Activated CD8-positive, alpha-beta memory T cell treated with anti-CD3 and anti-CD28 coated beads, Interleukin-2, amount 50 U/mL, for 1 hour (primary cell): ENCODE measurements around the gene RIMBP2.

Experiments used
- DNase-seq: peaks from one replicate; pipeline ENCODE4 v3.0.0-alpha.2; 2020; ENCODE audit errors: extremely low read depth

Gene RIMBP2

GRCh38 chr12:130683811-130684210 lies 32.3 kb downstream of the RIMBP2 start:
- DNase-seq = no peak

DNA sequence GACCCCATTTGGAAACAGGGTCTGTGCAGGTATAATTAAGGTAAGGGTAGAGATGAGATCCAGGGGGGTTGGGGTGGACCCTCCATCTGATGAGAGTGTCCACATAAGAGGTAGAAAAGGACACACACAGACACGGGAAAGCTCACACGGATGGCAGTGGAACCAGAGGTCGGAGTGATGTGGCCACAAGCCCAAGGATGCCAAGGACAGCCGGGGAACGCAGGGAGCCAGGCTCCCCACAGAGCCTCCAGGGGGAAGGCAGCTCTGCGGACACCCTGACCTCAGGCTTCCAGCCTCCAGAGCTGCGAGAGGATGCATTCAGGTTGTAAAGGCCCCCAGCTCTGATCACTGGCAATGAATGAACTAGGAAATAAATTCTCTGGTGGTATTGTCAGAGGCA lies 33.0 kb downstream of the RIMBP2 start:
- DNase-seq = no peak

DNA sequence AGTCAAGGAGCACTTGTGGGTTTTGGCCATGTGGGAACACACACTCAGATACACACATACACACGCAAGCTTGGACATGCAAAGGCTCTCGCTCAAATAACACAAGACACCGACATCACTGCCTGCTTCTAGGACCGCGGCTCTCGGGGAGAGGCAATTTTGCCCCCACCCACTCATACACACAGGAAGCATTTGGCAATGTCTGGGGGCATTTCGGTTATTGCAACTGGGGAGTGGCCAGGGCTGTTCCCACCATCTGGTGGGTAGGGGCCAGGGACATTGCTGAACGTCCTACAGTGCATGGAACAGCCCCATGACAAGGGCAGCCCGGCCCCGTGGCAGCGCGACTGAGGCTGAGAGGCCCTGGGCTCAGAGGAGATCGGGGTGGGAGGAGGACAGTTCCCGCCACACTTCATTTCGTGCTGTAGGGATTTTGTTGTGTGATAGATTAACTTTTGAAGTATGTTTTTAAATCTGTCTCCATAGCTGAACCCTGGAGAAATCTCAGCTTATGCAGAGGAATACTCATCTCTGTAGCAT lies 35.6 kb downstream of the RIMBP2 start:
- no peak for DNase-seq

- DNase-seq = no peak
Measured at GRCh38 chr12:130677957-130678558, 38.0 kb downstream of the RIMBP2 start.

- DNase-seq = no peak
Measured at GRCh38 chr12:130675791-130676190, 40.3 kb downstream of the RIMBP2 start.

GRCh38 chr12:130675121-130675520 lies 41.0 kb downstream of the RIMBP2 start:
- DNase-seq = no peak

GRCh38 chr12:130674676-130675075 lies 41.4 kb downstream of the RIMBP2 start:
- no peak for DNase-seq

- no peak for DNase-seq
Measured at GRCh38 chr12:130673036-130673705, 42.9 kb downstream of the RIMBP2 start.

DNA sequence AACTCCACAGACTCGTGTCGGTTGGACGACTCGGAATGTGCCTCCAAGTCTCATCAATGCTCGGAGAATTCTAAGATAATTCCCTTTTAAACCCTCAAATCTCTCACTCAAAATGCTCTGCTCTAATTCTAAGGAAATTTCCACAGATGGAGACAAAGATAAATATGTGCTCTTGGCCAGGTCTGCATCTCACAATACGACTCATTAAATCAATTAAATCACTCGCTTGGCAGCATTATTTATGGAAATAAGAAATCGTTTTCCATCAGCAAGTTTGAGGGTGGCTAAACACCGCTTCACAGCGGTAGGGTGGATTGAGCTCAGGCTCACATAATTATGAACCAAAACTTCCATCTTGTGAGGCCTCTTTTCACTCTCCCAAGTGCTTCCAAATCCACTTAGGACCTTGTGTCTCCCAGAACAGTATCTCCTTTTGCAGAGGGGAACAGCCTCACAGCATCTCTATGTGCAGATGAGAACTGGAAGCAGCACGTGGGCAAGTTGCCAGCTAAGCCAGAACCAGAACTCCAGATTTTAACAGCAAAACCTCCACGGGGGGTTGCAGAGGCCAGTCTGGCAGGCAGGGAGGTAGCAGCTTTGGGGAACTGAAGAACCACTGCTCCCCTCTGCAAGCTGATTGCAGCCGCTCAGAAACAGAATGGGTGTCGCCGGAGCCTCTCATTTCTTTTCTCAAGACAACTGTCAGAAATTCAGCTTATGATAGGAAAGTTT lies 43.8 kb downstream of the RIMBP2 start:
- DNase-seq = no peak

DNA sequence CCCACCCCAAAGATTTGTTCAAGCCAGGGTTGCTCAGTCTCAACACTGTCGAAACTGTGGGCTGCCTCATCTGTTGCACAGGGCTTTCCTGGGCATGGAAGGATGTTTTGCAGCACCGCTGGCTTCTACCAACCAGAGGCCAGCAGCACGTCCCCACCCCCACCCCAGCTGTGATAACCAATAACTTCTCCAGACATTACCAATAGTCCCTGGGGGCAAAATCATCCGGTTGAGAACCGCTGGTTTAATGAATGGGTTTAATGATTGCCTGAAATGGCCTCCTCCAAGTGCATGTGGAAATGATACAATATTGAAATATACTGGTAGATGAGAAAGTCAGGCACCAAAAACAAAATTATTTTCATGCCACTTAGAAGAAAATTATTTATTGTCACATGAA lies 44.5 kb downstream of the RIMBP2 start:
- no peak for DNase-seq

DNA sequence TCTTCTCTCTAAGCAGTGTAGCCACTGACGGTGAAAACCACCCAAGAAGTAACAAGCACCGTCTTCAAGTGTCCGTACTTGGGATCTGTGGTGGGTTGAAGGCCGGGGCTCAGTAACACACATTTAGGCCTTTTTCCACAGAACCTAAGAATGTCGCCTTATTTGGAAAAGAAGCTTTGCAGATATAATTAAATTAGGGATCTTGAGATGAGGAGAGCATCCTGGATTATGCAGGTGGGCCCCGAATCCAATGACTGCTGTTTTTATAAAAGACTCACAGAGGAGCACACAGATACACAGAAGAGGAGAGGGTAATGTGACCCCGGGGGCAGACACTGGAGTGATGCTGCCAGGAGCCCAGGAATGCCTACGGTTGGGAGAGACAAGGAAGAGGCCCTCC lies 46.3 kb downstream of the RIMBP2 start:
- DNase-seq = no peak

- no peak for DNase-seq
Measured at GRCh38 chr12:130669205-130669557, 46.9 kb downstream of the RIMBP2 start.

DNA sequence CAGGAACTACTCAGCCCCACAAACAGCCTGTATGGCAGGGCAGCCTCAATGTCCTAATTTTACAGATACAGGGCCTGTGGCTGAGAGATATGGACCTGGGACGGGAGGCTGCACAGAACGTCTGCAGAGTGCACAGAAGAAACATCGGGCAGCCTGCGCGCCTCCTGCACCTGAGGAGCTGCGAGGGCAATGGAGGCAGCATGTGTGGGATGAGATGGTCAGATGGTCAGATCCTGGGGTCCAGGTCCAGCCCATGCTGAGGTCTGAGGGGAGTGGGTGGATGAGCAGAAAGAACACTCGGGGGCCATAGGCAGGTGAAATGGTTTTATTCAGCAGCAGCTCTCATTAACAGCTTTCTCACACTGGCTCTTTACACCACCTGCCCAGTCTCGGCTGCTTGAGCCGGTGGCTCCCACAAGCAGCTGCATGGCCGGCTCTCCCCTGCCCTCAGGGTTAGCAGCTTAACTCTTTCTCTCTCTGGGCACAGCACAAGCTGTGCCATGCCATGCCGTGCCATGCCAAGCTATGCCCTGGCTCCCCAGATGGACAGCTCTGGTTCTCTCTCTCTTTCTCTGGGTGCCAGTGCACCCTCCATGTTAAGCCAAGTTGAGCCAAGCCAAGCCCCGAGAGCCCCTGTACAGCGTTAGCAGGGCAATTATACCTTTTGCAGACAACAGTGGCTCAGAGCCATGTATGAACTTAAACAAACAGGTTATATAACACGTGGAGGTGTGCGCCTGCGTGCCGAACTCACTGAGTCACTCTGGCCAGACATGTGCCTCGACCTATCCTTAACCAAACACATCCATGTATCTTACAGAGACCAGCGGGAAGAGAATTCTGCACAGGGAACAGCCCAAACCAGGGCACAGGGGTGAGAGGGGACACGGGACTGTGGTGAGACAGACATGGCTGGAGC lies 47.6 kb downstream of the RIMBP2 start:
- DNase-seq = no peak

GRCh38 chr12:130667421-130667960 lies 48.6 kb downstream of the RIMBP2 start:
- no peak for DNase-seq

DNA sequence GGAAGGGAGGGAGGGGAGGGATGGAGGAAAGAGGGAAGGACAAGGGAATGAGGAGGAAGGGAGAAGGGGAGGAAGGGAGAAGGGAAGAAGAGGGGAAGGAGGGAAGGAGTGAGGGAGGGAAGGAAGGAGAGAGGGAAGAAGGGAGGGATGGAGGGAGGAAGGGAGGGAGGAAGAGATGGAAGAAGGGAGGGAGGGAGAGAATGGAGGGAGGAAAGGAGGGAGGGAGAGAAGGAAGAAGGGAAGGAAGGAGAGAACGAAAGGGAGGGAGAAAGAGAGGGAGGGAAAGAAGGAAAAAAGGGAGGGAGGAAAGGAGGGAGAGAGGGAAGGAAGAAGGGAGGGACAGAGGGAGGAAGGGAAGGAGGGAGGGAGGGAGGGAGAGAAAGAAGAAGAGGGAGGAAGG lies 49.5 kb downstream of the RIMBP2 start:
- no peak for DNase-seq

GRCh38 chr12:130665753-130666152 lies 50.3 kb downstream of the RIMBP2 start:
- no peak for DNase-seq

- no peak for DNase-seq
Measured at GRCh38 chr12:130664772-130665171, 51.3 kb downstream of the RIMBP2 start.

DNA sequence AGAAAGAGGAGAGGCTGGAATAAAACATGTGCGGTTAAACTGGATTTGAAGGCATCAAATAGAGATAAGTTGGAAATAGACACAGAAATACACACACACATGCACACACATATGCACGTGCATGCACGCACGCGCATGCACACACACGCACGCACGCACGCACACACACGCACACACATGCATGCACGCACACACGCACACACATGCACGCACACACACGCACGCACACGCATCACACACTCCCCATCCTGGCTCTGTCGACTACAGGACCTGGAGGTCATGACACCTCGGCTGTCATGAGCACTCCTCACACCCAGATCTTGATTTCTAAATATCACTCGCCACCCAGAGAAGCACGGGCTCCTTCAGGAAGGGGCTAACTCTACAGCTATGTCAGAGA lies 51.8 kb downstream of the RIMBP2 start:
- DNase-seq = no peak

GRCh38 chr12:130663514-130663913 lies 52.6 kb downstream of the RIMBP2 start:
- DNase-seq = no peak

- DNase-seq = no peak
Measured at GRCh38 chr12:130661486-130662255, 54.4 kb downstream of the RIMBP2 start.

DNA sequence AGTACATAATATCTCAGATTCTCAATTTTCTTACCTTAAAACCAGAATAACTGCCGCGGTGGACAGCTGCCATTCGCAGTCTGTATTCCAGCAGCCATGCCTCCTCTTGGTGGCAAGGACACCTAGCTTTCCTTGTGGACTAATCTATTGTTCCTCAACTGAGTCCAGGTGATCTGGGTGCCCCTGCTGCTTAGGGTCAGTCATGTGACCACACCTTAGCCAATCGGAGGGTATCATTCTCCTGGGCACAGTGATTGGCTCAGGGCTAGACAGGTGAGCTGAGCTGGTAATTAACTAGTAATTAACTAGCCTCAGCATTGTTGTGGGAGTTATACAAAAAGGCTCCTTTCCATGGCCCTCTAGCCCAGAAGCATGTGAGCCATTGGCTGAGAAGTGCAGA lies 55.0 kb downstream of the RIMBP2 start:
- no peak for DNase-seq
